GM20000 (cell line): ENCODE data around the gene KISS1R.
A peak's percentile ranks its signal among the peaks of the same experiment; 100 is the strongest.

Source experiments
- DNase-seq: peaks from one replicate; pipeline ENCODE4 v3.0.0; 2012; ENCODE audit warnings: low spot score
- TF ChIP-seq, protein P1 (sequence below): IDR thresholded peaks from 2 replicates; pipeline ENCODE4 v1.5.1; 2012; ENCODE audit warnings: mild to moderate bottlenecking, control low read depth; ENCODE audit errors: extremely low read depth, missing control alignments

Gene KISS1R

DNA sequence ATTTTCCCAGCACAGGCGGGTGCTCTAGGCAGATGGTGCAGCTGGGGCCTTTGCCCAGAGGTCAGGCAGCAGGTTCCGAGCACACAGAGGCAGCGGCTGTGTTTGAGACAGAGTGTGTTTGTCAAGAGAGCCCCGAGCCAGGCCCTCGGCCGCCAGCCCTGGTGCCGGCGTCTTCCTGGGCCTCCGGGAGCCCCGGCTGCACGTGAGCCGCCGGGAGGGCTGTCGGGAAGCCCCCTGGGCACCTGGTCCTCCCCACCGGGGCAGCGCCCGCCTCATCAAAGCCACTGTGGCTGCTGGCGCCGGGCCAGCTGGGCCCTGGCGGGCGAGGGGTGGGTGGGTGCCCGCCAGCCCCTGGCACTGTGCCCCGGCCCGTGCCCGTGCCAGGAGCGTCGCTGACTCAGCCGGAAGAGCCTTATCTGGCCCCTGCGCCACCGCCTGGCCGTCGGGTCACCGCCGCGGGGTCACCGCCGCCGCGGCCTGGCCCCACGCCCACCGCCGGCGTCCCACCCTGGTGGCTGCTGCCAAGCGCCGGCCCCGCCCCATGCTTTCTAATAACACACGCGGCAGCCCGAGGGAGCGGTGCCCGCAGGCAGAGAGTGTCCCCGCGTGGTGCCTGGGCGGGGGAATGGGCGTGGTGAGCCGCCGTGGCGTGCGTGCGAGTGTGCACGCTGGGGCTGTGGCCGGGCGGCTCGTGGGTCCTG, 23.6 kb downstream of the KISS1R start:
- peak; percentile 64 for DNase-seq
- TF ChIP-seq, protein P1, sequence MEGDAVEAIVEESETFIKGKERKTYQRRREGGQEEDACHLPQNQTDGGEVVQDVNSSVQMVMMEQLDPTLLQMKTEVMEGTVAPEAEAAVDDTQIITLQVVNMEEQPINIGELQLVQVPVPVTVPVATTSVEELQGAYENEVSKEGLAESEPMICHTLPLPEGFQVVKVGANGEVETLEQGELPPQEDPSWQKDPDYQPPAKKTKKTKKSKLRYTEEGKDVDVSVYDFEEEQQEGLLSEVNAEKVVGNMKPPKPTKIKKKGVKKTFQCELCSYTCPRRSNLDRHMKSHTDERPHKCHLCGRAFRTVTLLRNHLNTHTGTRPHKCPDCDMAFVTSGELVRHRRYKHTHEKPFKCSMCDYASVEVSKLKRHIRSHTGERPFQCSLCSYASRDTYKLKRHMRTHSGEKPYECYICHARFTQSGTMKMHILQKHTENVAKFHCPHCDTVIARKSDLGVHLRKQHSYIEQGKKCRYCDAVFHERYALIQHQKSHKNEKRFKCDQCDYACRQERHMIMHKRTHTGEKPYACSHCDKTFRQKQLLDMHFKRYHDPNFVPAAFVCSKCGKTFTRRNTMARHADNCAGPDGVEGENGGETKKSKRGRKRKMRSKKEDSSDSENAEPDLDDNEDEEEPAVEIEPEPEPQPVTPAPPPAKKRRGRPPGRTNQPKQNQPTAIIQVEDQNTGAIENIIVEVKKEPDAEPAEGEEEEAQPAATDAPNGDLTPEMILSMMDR: no peak

DNA sequence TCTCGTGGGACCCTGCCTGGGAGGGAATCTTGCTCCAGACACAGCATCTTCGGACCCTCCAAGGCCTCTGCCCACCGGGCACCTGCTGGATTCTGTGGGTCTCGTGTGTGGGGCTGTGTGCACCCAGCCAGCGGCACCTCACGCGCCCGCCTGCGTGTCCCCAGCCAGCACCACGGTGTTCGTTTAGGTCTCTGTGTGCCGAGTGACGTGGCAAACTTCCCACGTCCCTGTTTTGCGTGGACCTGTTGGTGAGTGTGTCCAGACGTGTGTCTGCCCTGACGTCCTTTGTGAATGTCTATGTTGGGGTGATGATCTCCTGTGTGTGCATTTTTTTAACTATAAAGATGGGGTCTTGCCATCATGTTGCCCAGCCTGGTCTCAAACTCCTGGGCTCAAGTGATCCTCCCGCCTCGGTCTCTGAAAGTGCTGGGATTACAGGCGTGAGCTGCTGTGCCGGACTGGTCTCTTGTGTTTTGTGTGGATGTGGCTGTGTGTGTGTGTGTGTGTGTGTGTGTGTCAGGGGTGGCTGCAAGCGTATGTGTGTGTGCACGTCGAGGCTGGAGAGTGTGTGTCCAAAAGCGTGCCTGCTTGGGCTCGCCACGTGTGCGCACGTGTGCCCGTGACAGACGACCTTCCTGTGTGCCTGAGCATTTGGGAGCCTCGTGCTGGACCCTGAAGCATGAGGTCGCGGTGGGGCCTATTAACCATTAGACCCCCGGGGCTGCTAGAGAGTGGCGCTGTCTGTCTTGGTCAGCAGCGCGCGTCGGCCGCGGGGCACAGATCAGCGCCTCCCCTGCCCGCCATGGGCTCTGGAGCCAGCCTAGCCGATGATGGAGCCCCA, 24.4 kb downstream of the KISS1R start:
- TF ChIP-seq, protein P1: no peak
- no peak for DNase-seq

DNA sequence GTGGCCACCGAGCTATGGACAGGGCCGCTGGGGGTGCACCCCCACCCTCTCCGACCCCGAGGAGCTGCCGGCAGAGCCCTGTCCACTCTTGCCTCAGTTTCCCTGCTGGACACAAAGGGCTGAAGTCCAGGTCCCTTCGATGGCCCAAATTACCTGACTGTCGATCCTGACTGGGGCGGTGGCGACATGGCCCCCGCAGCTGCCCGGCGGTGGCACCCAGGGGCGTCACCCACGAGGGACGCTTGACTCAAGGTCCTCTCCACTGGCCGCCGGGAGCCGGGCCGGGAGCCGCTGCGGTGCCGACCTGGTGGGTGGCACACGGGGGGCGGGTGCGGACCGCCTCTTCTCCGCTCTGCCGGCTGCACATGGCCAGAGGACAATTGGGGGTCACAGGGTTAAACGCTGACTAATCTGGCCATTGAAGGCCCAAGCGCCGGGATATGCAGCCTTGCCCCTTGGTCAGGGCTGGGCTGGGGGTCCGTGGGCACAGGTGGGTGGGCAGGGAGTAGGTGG, 25.1 kb downstream of the KISS1R start:
- TF ChIP-seq, protein P1: no peak
- no peak for DNase-seq

DNA sequence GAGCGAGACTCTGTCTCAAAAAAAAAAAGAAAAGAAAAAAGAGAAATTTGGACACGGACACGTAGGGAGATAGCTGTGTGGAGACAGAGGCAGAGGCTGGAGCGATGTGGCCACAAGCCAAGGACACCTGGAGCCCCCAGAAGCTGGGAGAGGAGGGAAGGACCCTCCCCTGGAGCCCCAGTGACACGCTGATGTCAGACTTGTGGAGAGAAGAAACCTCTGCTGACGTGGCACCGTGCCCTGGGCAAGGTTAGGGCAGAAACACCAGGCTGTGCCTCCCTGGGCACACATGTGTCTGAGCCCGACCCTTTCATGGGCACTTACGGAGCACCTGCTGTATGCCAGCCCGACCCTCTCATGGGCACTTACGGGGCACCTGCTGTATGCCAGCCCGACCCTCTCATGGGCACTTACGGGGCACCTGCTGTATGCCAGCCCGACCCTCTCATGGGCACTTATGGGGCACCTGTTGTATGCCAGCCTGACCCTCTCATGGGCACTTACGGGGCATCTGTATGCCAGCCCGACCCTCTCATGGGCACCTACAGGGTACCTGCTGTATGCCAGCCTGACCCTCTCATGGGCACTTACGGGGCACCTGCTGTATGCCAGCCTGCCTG, 26.5 kb downstream of the KISS1R start:
- DNase-seq: no peak

DNA sequence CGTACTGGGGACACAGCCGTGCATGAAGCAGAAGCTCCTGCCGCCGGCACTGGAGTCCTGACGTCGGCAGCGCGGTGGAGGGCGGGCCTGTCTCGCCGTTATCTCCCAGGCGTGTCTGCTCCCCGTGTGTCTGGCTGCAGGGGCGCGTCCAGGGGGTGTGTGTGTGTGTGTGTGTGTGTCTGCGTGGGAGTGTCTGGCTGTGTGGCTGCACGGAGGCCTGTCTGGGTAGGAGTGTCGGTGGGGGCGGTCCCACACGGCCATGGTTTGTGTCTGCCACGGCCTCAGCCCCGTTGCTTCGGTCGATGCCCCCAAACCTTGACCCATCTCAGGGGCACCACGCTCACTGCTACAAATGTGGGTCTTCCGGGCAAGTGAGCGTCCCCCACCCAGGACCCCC, 27.0 kb downstream of the KISS1R start:
- TF ChIP-seq, protein P1: no peak
- no peak for DNase-seq

More for the DNA sequence above, 26.5 kb downstream of the KISS1R start:
- TF ChIP-seq, protein P1: no peak

DNA sequence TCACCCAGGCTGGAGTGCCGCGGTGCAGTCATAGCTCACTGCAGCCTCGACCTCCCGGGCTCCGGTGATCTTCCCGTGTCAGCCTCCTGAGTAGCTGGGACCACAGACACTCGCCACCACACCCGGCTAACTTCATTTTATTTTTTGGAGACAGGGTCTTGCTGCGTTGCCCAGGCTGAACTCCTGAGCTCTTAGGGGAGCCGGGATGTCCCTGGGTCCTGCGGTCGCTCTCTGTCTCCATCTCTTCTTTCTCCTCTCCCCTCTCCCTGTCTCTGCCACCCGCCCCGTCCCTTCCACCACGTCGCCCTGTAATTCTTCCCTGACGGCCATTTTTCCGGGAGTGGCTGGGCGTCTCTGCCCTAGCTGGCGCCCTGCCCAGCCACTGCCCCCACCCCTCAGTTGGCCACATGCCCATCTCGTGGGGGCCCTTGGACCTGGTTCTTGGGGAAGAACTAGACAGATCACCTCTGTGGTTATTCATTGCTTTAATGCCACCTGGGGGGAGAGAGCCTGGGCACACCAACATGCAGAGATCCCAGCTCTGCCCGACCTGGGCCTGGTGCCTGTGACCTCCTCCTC, 27.6 kb downstream of the KISS1R start:
- no peak for DNase-seq
- TF ChIP-seq, protein P1: no peak
